Subcutaneous adipose tissue (tissue), 4 donors: ENCODE results near the gene AP4S1. TPM values are rescaled to one million over a fixed set of nuclear protein-coding genes. Genes with fewer than 3 reads are reported as not detected.

Experiments
- total RNA-seq, 4 donors: library from RNA; depleted of rRNA; stranded (reverse); fragments of >200 nt; gene quantifications; one replicate each; pipeline ENCODE4 v1.1.0, GENCODE V29; 2016
- TF ChIP-seq, protein P1 (sequence below): fragments of 450-650 bp; IDR thresholded peaks from one replicate; pipeline ENCODE4 v1.5.1; 2016; ENCODE audit warnings: low read depth, mild to moderate bottlenecking, control low read depth, antibody characterized with exemption, moderate library complexity

AP4S1 gene
- total RNA-seq, 4 donors from 2014 or later = 3.9 to 10.0 (median 7.0) TPM

DNA sequence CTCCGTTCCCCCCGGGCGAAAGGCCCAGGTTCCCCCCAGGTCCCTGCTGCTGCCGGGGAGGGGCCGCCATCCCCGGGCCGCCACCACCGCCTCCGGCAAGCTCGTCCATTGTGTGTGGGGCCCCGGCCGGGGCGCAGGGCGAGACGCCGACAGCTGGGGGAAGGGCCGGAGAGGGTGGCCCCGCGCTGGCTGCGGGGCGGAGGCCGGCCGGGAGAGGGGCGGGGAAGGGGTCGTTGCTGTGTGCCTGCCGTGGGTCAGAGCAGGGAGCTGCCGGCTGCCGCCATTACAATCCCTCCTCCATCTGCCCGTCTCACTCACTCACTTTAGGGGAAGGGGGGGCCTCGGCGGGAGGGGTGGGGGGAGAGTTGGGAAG lies 614 bp downstream of the AP4S1 start, which contains the start of gene STRN3:
Gene STRN3 (minus strand): TSS at position 303 of the 373 bp plus-strand sequence. CDS start 194 bp downstream, at position 109.
- TF ChIP-seq, protein P1, sequence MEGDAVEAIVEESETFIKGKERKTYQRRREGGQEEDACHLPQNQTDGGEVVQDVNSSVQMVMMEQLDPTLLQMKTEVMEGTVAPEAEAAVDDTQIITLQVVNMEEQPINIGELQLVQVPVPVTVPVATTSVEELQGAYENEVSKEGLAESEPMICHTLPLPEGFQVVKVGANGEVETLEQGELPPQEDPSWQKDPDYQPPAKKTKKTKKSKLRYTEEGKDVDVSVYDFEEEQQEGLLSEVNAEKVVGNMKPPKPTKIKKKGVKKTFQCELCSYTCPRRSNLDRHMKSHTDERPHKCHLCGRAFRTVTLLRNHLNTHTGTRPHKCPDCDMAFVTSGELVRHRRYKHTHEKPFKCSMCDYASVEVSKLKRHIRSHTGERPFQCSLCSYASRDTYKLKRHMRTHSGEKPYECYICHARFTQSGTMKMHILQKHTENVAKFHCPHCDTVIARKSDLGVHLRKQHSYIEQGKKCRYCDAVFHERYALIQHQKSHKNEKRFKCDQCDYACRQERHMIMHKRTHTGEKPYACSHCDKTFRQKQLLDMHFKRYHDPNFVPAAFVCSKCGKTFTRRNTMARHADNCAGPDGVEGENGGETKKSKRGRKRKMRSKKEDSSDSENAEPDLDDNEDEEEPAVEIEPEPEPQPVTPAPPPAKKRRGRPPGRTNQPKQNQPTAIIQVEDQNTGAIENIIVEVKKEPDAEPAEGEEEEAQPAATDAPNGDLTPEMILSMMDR = no peak

DNA sequence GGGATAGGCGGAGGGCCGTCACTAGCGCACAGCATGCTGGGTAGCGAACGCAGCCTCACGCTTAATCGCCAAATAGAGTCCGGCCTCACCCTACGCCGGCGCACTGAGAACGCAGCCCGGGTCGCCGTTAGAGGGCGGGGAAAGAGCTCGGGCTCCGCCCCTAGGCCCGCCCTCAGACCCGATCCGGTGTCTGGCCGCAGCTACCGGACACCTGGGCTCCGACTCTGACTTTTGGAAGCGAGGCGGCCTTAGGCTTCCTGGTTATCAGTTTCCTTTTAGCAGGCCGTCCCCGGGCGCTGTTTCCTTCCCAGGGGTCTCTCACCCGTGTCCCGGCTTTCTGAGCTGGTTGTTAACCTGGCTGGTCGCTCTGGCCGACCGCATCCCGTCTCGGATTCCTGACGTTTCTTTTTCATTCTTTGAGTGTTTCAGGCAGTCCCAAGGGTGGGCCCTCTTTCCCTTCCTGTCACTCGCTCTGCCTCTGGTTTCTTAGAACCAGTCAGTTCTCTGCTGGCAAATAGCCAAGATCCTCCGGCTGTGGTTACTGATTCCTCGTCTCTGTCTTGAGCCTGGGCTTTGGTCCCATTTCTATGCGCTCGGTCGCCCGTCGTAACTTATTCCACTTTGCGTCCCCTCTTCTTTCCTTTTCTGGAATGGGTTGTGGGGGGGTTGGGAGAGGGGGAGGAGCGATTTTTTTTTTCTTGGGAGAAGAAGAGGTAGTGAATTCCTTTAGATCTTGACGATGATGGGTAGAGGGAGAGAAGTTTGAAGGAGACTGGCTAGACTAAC lies 1.2 kb downstream of the AP4S1 start:
- TF ChIP-seq, protein P1 = no peak

DNA sequence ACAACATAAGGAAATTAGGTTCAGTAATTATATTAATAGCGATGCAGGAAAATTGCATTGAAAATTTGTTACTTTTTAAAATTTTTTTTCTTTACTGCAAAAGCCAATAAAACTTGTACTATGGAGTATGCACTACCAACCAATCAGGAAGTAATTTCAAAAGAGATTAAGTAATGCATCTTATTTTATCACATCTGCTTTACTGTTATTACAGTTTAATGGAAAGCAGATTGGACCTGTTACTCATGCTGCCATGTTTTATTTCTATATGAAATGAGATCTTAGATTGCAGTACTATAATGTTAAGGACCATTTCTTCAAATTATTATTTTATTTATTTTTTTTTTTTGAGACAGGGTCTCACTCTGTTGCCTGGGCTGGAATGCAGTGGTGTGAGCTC lies 2.4 kb downstream of the AP4S1 start:
- TF ChIP-seq, protein P1 = no peak

DNA sequence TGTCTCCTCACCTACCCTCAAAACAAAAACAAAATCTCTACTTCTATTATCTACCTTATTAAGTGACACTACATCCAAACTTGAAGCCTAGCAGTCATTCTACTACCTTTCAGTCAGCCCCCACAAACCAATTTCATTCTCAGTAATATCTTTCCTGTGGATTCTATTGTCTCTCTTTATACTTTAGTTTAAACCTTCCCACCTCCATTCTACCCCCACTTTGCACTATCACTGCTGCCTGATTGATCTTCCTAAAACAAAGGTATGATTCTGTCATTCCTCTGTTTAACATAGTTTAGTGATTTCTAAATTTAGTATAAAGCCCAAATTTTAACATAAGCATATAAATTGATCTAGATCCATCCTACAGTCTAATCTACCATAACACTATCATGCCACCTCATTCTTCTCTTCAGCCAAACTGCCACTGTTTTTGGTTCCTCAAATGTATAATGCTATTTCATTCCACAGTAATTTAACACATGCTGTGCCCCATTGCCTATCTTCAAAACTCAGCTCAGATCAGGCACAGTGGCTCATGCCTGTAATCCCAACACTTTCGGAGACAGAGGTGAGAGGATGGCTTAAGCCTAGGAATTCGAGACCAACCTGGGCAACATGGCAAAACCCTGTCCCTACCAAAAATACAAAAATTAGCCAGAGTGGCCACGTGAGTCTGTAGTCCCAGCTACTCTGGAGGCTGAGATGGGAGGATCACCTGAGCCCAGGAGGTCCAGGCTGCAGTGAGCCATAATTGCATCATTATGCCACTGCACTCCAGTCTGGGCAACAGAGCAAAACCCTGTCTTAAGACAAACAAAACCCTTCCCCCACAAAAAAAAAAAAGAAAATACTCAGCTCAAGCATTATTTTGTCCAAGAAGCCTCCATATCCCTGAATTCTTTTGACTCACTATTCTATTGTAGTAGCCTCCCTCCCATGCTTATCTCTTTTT lies 3.8 kb downstream of the AP4S1 start:
- TF ChIP-seq, protein P1 = no peak

DNA sequence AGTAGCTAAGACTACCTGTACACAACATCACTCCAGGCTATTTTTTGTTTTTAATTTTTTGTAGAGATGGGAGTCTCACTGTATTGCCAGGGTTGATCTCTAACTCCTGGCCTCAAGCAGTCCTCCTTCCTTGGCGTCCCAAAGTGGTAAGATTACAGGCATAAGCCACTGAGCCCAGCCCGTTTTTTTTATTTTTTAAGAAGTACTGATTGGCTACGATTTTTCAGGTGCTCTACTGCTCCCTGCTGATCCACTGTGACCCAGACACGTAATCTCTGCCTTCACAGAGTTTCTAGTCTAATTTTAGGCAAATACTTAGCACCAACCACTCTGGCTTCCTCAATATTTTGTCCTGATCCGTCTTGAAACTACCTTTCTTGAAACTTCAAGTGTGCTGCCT lies 5.0 kb downstream of the AP4S1 start:
- TF ChIP-seq, protein P1 = no peak

DNA sequence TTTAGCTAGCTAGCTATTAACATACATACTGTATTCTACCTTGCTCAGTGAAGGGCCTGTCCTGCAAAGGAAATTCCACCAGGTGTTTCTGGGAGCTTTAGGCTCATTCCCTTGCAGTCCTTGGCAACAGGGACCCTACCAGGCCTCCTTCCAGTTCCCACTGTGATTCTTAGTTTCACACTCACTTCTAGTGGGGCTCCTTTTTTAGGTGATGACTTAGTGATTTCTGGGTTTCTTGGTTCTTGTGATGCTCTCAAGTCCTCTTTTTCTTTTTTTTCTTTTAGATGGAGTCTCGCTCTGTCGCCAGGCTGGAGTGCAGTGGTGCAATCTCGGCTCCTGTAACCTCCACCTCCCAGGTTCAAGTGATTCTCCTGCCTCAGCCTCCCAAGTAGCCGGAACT lies 11.1 kb downstream of the AP4S1 start:
- TF ChIP-seq, protein P1 = no peak

DNA sequence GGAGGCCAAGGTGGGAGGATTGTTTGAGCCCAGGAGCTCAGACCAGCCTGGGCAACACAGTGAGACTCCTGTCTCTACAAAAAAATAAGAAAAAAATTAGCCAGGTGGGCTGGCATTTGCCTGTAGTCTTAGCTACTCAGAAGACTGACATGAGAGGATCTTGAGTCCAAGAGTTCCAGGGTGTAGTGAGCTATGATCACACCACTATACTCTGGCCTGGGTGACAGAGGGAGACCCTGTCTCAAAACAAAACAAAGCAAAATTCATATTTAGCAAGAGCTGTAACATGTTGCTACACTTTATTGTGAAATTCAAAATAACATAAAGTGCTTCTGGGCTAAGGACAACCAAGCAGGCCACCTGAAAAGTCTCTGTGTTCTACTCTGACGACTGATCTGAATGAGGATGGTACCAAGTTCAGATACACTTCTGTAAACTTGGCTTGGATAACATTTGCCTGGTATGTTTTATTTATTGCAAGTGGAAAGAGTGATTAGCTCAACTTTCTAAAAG lies 12.3 kb downstream of the AP4S1 start:
- TF ChIP-seq, protein P1 = no peak
